ENCODE measurements around the gene KCTD11. TPM values are rescaled to one million over a fixed set of nuclear protein-coding genes. Genes with fewer than 3 reads are reported as not detected.

The KCTD11 gene
- total RNA-seq, result 2.1 and 2.6 TPM in 2 replicates

DNA sequence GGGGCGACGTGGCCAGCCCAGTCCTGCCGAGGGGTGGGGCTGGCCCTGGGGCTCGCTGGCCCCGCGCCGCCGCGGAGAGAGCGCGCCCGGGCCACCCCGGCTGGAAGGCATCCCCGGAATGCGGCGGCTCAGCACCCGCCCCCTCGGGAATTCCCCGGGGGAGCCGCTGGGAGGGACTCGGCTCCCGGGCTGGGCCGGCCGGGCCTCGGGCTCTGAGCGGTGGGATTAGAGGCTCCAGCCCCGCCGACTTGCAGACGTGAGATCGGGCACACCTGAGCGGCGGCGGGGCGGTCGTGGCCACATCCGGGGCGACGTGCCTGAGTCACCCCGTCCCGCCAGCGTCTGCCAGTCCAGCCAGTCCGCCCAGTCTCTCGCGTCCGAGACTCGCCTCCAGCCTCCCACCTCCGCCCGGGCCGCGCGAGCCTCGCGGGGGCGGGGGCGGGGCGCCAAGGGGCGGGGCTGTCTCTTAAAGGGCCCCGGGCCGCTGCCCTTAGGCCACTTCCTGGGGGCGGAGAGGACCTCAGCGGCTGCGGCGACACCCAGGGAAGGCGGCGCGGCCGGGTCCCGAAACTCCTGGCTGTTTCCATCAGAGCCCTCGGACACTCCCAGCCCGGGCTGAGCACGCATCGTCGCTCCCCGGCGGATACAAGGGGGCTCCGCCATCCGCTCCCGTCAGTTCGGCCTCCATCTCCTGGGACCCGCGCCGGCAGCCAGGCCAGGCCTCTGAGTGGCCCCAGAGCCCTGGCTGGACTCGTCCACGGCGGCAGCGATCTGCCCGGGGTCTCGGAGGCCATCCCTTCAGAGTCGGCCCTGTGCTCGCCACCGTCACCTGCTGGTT lies at the start of gene KCTD11:
KCTD11 (plus strand) TSS at position 498 of the 838 bp plus-strand sequence.

DNA sequence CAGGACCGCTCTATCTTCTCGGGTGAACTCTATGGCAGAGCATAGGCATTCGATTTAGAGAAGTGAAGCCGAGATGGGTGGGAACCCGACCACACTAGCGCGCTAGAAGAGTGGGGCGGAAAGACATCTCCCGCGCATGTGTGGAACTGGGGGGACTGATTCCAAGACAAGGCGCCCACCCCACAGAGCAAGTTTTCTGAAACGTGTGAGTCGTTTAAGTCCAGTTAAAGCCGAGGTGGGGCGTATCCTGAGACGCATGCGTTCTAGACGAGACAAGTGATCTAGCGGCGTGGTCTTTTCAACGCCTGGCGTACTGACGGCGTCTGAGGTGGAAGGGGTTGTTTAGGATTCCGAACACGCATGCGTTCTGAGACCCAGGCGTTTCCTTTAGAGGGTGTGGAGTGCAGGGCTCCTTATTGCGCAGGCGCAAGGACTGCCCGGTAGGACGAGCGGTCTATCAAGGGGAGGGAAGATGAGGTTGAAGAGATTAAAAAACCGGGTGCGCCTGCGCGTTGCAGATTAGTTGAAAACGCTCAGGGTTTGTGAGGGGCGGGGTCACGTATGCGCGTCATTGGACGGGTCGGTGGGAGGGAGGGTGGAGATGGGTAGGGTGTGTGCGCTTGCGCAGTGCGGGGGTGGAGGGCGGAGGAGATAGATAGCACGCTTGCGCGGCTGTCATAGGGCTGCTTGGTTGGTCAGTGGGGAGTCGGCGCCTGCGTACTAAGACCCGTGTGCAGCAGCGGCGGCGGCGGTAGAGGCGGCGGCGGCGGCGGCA lies 44.9 kb upstream of the KCTD11 start, which contains the start of gene EIF5A:
EIF5A (plus strand) TSS at position 718 of the 775 bp plus-strand sequence. CDS start 2,008 bp downstream, outside the sequence.

DNA sequence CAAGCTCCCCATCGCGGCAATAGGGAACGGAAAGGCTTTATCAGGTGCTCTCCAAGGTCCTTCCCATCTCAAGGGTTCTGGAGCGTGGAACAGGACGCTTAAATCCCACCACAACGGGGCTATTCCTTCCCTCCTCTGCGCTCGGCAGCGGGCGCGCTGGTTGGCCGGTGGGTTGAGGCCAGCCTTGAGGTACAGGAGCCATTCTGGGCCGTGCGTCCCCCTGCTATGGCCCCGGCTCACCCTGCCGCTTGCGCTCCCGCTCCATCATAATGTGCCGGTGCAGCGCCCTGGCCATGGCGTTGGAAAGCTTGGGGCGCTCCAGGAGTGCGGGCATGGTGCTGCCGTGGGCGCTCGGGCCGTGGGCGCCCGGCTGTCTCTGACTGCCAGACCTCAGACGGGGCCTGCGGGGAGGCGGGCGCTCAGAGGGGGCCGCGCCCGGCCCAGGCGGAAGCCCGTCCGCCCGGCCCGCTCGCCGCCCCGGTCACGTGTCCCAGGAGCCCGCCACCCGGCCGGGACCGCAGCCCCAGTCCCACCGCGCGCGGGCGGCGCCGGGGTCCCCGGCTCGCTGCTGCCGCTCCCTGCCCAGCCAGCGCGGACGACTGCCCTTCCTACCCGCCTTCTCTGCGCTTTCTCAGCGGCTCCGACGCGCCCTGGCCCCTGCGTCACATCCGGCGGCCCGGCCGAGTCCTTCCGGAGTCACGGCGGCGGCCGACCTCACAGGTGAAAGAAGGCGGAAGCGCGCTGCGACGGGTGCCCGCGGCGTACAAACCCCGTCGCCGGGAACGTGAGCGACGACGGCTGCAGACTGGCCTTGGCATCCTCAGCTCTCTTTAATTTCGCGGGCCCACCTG lies 37.0 kb upstream of the KCTD11 start, which contains the start of gene GPS2:
GPS2 (minus strand) TSS at position 642 of the 851 bp plus-strand sequence; CDS start at position 334, 308 bp downstream.

DNA sequence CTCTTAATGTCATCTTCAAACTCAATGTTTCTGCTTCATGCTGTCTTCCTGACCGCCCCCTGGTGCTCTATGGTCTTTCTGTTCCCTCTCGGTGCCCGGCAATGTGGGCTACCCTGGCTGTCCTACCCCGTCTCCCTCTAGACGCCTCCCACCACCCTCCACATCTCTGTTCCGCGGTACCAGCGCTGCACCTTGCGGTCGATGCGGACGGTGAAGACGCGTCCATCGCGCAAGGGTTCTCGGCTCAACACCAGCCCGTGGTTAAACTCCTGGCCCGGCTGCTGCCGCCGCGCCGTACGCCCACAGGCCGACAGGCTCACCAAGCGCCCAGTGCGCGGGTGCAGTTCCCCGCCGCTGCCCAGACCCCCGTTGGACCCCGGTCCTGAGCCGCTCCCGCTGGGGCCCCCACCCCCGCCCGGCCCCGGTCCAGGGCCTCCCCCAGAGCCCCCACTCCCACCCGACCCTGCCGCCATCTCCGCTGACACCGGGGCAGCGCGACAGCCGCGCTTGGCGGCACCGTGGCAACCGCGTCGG lies 23.1 kb upstream of the KCTD11 start, which contains the start of gene NEURL4:
NEURL4 (minus strand) TSS at position 496 of the 534 bp plus-strand sequence; CDS start at position 473, 23 bp downstream.

DNA sequence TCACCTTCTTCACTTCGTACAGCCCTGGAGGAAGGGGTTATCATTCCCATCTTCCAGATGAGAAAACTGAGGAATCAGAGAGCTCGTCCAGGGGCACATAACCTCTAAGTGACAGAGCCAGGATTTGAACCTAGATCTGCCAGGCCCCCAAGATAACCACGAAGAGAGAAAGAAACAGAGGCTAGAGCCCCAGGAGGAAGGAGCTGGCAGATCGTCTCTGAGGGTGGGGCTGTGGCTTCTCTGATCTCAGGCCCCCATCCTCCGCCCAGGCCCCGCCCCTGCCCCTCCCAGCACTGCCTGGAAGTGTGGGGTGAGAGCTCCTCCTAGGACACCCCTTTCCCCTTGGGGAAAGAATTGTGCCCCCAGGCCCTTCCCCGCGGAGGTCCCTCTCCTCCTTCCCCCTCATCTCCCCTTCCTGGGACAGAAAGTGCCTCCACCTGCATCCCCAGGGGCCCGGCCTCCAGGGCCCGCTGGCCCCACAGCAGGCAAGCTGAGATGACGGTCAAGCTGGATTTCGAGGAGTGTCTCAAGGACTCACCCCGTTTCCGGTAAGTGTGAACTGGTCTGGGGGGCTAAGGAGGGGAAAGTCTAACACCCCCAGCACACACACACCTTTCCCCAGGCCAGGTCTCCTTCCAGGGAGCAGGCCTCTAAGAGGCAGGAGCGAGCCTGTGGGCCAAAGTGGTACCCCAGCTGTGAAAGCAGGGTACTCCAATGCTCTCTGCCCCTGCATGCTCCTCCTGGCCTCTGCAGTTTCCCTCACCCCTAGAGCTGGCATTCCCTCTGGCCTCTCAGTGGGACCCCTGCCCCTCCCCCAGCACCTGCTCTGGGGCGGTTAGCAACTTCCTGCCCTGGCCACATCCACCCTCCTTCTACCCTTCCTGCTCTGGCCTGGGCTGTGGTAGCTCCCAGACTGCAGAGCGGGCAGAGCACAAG lies 15.5 kb upstream of the KCTD11 start, which contains the start of gene ACAP1:
ACAP1 (plus strand) TSS at position 290 of the 936 bp plus-strand sequence; CDS start at position 496, 206 bp downstream.

DNA sequence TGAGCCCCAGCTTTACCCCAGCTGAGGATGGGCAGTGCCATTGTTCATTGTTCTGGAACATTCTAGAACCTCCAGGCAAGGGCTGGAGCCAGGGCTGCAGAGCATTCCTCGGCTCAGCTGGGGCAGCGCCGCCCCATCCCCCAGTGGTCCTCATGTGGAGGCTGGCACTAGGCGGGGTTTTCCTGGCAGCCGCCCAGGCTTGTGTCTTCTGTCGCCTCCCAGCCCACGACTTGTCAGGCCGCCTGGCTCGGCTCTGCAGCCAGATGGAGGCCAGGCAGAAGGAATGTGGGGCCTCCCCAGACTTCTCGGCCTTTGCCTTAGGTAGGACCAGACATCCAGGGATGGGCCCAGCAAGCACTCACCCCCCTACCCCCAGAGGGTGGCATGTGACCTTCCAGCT lies 3.1 kb downstream of the KCTD11 start, which contains the start of gene TMEM95:
TMEM95 (plus strand) TSS at position 104 of the 400 bp plus-strand sequence; CDS start at position 153, 49 bp downstream.

DNA sequence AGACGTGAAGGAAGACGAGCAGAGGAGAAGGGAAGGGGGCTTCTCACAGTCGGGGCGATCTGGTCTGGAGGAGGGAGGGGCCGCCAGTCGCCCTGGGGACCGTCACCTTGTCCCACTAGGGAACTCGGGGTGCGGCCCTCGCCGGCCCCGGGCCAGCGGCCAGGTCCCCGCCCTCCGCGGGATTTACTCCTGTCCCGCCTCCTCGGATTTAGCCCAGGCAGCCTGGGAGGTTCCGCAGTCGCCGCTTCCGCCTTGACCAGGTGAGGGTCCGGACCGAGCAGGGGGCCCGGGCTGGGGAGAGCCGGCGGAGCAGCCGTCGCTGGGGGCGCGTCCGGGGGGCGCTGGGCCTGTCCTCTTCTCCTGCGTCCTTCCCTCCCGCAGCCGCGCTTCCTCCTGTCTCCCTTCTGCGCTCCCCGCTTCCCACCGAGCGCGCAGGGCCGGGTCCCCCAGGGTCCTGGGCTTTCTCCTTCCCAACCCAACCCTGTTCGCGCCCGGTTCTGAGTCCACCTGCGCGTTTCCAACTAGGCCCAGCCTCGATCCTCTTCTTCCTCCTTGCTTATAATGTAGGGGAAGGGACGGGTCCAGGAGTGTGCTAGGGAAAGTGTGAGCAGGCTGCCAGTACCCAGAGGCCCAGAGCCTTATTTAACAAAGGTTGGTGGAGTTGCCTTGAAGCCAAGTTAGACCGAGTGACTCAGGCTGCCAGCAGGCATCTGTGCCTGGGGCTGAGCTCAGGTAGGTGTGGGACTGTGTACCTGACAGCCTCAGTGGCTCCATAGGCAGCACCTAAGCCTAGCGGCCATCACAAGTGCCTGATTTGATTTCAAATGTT lies 29.1 kb downstream of the KCTD11 start, which contains the start of gene TNK1:
TNK1 (plus strand) TSS at position 235 of the 829 bp plus-strand sequence. CDS start 1,838 bp downstream, outside the sequence.

DNA sequence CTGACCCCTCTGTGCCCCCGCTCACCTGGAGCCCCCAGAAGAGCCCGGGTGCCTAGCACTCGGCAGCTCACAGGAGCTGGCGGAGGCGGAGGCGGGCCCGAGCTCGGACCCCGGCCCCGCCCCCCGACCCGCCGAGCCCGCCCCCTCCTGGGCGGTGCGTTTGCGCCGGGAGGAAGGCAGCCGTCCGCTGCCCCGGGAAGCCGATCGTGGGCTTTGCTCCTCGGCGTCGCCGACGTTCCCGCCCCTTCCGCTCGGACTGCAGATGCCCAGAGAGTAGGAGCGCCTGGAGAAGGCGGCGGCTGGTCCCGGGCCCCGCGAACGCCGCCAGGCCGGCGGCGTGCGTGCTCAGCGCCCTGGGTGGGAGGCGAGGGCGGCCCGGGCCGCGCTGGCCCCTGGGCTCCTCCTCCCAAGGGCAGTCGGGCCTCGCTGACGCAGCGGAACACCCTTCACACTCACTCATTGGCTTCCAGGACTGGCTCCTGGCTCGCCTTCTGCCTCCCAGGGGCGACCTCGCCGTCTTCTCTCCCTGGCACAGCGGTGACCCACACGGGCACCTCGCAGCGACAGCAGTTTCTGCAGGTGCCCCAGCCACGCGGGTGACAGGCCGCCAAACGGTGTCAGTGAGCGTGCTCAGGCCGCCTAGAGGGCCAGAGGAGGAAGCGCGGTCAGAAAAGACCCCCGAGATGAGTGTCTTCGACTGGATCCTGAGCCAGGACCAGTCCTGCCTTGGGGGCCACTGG lies 42.7 kb downstream of the KCTD11 start, which contains the start of gene PLSCR3:
PLSCR3 (minus strand) TSS at position 74 of the 740 bp plus-strand sequence. CDS start 415 bp downstream, outside the sequence.

DNA sequence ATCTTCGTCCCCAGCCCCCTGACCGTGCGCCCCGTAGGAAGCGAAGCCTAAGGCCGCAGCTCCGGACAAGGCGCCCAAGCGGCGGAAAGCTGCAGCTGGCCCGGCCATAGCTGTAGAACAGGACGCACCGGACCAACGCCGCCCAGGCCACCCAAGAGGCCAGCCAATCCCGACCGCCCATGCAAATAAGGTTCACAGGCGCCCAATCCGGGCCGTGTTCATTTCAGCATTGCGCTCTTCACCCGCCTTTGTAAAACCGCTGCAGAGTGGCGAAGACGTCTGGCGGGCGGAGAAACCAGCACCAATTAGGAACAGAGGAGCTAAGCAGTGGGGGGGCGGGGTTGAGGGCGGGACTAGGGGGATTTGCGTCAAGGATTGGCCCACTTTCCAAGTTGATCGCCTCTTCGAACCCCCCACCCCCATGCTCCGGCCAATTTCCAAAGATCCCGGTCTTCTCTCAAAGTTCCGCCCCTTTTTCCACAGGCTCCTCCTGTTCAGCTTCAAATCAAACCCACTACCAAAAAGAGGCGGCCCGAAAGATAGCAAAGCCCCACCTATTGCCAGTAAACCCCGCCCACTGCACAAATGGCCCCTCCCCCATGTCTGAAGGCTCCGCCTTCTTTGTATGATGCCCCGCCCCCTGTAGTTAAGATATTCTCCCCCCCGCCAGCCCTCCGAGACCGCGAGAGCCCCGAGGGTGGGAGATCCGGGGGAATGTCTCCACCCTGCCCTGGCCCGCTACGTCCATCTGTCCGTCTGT lies 52.2 kb downstream of the KCTD11 start, which contains the start of gene TMEM256:
TMEM256 (minus strand) TSS at position 121 of the 760 bp plus-strand sequence; CDS start at position 108, 13 bp downstream.

Small RNA genes within 50 kb of the gene (small RNA-seq; reads per million reads assigned to genes)
- gene AC026954.2, result not detected

Other genes starting within 250 kb of the KCTD11 start
- gene ASGR2, start 237.3 kb upstream of the KCTD11 start, total RNA-seq, result not detected in 2 replicates
- gene ASGR1, start 172.8 kb upstream of the KCTD11 start, total RNA-seq, result 5.8 and 9.7 TPM in 2 replicates
- 13.2 and 14.8 TPM in 2 replicates for gene DLG4, start 132.3 kb upstream of the KCTD11 start, total RNA-seq
- 164 and 181 TPM in 2 replicates for gene ACADVL, start 132.2 kb upstream of the KCTD11 start, total RNA-seq
- gene DVL2, start 117.6 kb upstream of the KCTD11 start, total RNA-seq, result 39.8 and 51.8 TPM in 2 replicates
- gene PHF23, start 112.7 kb upstream of the KCTD11 start, total RNA-seq, result 38.1 and 38.3 TPM in 2 replicates
- gene GABARAP, start 109.7 kb upstream of the KCTD11 start, total RNA-seq, result 206 and 343 TPM in 2 replicates
- 33.8 and 45.2 TPM in 2 replicates for gene CTDNEP1, start 100.4 kb upstream of the KCTD11 start, total RNA-seq
- 32.0 and 36.4 TPM in 2 replicates for gene ELP5, start 99.9 kb upstream of the KCTD11 start, total RNA-seq
- gene CLDN7, start 89.7 kb upstream of the KCTD11 start, total RNA-seq, result 19.0 and 22.7 TPM in 2 replicates
- under 0.01 and 0.14 TPM in 2 replicates for gene SLC2A4, start 70.4 kb upstream of the KCTD11 start, total RNA-seq
- gene YBX2, start 57.5 kb upstream of the KCTD11 start, total RNA-seq, result 0.13 and 0.14 TPM in 2 replicates
- 863 and 945 TPM in 2 replicates for gene EIF5A, start 44.5 kb upstream of the KCTD11 start, total RNA-seq
- gene GPS2, start 36.8 kb upstream of the KCTD11 start, total RNA-seq, result 44.3 and 44.5 TPM in 2 replicates
- gene NEURL4, start 22.8 kb upstream of the KCTD11 start, total RNA-seq, result 17.3 and 23.5 TPM in 2 replicates
- not detected in 2 replicates for gene ACAP1, start 15.6 kb upstream of the KCTD11 start, total RNA-seq
- not detected in 2 replicates for gene TMEM95, start 3.0 kb downstream of the KCTD11 start, total RNA-seq
- 0.27 and 0.29 TPM in 2 replicates for gene TNK1, start 28.9 kb downstream of the KCTD11 start, total RNA-seq
- gene PLSCR3, start 42.4 kb downstream of the KCTD11 start, total RNA-seq, result 19.5 and 22.2 TPM in 2 replicates
- 49.5 and 65.8 TPM in 2 replicates for gene TMEM256, start 51.9 kb downstream of the KCTD11 start, total RNA-seq
- 4.5 and 7.3 TPM in 2 replicates for gene NLGN2, start 55.7 kb downstream of the KCTD11 start, total RNA-seq
- gene SPEM1, start 68.2 kb downstream of the KCTD11 start, total RNA-seq, result not detected in 2 replicates
- not detected in 2 replicates for gene SPEM2, start 73.5 kb downstream of the KCTD11 start, total RNA-seq
- gene SPEM3, start 76.7 kb downstream of the KCTD11 start, total RNA-seq, result not detected in 2 replicates
- gene TMEM102, start 83.3 kb downstream of the KCTD11 start, total RNA-seq, result 4.7 and 5.5 TPM in 2 replicates
- gene FGF11, start 87.3 kb downstream of the KCTD11 start, total RNA-seq, result 0.22 and 0.27 TPM in 2 replicates
- gene CHRNB1, start 92.9 kb downstream of the KCTD11 start, total RNA-seq, result 4.4 and 4.8 TPM in 2 replicates
- gene ZBTB4, start 127.5 kb downstream of the KCTD11 start, total RNA-seq, result 17.6 and 23.3 TPM in 2 replicates
- not detected in 2 replicates for gene SLC35G6, start 129.3 kb downstream of the KCTD11 start, total RNA-seq
- 110 and 117 TPM in 2 replicates for gene POLR2A, start 132.2 kb downstream of the KCTD11 start, total RNA-seq
- 12.5 and 12.6 TPM in 2 replicates for gene TNFSF12, start 196.9 kb downstream of the KCTD11 start, total RNA-seq
- gene TNFSF13, start 206.6 kb downstream of the KCTD11 start, total RNA-seq, result 2.7 and 3.1 TPM in 2 replicates
- 66.1 and 78.8 TPM in 2 replicates for gene SENP3, start 209.8 kb downstream of the KCTD11 start, total RNA-seq
- 5.5 and 5.8 TPM in 2 replicates for gene CD68, start 227.5 kb downstream of the KCTD11 start, total RNA-seq
- 103 and 144 TPM in 2 replicates for gene MPDU1, start 231.7 kb downstream of the KCTD11 start, total RNA-seq
- gene SOX15, start 237.9 kb downstream of the KCTD11 start, total RNA-seq, result not detected in 2 replicates

Measured in thoracic aorta endothelial cell (primary cell).